ENCODE measurements around the gene NAMPT. TPM values are rescaled to one million over a fixed set of nuclear protein-coding genes. Genes with fewer than 3 reads are reported as not detected.

Gene NAMPT
- total and polyA plus RNA-seq, 8 donors: 24.5 to 127 (median 59.1) TPM

DNA sequence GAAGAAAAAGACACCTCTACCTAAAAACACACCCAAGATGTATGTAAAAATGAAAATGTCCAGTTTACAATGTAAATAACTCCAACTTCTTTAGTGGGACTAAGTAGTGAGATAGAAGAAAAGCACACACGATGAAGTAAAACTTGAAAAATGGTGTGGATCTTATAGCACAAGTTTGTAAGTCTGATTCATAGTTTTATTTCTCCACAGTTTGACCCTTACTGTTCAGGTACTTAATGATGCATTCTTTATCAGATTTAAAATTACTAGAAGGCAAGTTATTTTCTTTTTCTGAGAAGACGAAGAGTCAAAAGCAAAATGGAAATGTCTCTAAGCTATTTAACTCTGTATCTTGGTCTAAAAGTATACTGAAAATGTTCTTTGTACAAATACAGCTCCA lies 6.1 kb downstream of the NAMPT start:
- peaks cover 3 to 8% (median 7%) of the 10 kb centered on the region in 3 donors for H3K36me3 ChIP-seq
- FAIRE-seq (no peak), DNase-seq (no peak), ATAC-seq (no peak)
- no peaks in the 10 kb centered on the region for H3K27me3 ChIP-seq
- TF ChIP-seq, protein P1, sequence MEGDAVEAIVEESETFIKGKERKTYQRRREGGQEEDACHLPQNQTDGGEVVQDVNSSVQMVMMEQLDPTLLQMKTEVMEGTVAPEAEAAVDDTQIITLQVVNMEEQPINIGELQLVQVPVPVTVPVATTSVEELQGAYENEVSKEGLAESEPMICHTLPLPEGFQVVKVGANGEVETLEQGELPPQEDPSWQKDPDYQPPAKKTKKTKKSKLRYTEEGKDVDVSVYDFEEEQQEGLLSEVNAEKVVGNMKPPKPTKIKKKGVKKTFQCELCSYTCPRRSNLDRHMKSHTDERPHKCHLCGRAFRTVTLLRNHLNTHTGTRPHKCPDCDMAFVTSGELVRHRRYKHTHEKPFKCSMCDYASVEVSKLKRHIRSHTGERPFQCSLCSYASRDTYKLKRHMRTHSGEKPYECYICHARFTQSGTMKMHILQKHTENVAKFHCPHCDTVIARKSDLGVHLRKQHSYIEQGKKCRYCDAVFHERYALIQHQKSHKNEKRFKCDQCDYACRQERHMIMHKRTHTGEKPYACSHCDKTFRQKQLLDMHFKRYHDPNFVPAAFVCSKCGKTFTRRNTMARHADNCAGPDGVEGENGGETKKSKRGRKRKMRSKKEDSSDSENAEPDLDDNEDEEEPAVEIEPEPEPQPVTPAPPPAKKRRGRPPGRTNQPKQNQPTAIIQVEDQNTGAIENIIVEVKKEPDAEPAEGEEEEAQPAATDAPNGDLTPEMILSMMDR (IDR thresholded peaks at IDR 0.05): no peak
- 90 to 93% methylated on average over 2 of the region's 2 CpGs for WGBS, 2 donors
- H3K4me1 ChIP-seq: peaks cover 0 to 22% (median 8%) of the 10 kb centered on the region in 3 donors
- intact Hi-C loops (cut with DNase I): no loop called here
- no peaks in the 10 kb centered on the region for H3K9me3 ChIP-seq
- no peak overlapping the region for H3K4me3 ChIP-seq
- H3K27ac ChIP-seq: no peak overlapping the region

DNA sequence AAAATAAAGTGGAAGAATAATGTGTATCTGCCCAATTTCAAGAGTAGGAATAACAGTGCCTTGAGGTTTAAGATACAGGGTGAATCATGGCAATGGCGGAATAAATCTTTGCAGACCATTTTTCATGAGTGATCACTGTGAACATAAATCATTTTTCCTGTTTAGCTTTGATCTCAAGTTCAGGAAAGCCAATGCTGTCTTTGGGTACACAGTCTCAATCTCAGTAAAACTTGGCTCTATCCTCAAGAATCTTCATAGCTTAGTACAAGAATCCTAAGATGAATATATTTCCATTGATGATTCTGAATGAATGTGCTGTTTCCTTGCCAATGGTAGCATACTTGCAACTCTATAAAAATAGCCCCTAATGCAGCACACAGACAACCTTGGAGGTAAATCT lies 6.8 kb downstream of the NAMPT start:
- peaks cover 0 to 18% (median 6%) of the 10 kb centered on the region in 3 donors for H3K4me1 ChIP-seq
- H3K27ac ChIP-seq: no peak overlapping the region
- ATAC-seq: no peak
- H3K36me3 ChIP-seq: peaks cover 3 to 14% (median 7%) of the 10 kb centered on the region in 3 donors
- no peak overlapping the region for H3K4me3 ChIP-seq
- no peak for DNase-seq
- intact Hi-C loops (cut with DNase I): no loop called here
- no peaks in the 10 kb centered on the region for H3K27me3 ChIP-seq
- TF ChIP-seq, protein P1 (IDR thresholded peaks at IDR 0.05): no peak
- no peaks in the 10 kb centered on the region for H3K9me3 ChIP-seq
- FAIRE-seq: no peak
- WGBS, 2 donors: 83 to 89% methylated on average over 1 of the region's 1 CpG

DNA sequence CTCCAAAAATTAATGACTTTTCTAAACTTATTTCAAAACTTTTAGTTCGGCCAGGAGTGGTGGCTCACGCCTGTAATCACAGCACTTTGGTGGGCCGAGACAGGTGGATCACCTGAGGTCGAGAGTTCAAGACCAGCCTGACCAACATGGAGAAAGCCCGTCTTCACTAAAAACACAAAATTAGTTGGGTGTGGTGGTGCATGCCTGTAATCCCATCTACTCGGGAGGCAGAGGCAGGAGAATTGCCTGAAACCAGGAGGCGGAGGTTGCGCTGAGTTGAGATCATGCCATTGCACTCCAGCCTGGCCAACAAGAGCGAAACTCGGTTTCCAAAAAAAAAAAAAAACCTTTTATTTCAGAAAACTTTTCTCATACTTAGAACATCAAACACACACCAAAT lies 8.3 kb downstream of the NAMPT start:
- Histone ChIP-seq H3K4me3 (no peak overlapping the region), H3K4me1 (peaks cover 0 to 11% (median 0%) of the 10 kb centered on the region in 3 donors)

DNA sequence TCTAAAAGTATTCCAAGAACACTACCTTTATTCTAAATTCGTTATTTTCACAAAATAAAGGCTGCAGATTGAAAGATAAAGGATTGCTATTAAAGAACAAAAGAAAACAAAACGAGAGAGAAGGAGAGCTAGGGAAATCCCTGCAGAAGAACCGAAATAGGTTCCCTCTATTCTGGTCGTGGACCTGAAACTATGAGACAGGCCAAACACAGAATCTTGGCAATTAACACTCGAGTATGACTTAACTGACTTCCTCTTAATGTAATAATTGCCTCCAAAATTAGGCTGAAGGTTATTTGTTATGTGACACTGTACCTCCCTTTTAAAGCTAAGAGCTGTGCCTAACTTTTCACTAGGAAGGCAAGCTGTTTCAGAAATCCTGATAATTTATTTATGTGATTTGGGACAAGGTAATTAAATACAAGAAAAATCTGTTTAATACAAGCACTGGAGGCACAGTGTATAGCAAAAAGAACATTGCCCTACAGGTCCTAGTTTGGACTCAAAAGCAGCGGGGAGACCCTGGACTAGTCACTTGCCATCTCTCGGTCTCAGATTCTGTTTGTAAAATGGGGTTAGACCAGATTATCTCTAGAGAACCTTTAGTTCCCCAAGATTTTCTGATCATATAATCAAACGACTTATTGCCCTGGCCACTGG lies 11.6 kb downstream of the NAMPT start:
- H3K36me3 ChIP-seq: peaks cover 3 to 34% (median 12%) of the 10 kb centered on the region in 3 donors
- TF ChIP-seq, protein P1 (IDR thresholded peaks at IDR 0.05): no peak
- H3K4me1 ChIP-seq: peaks cover 0 to 4% (median 3%) of the 10 kb centered on the region in 3 donors
- H3K4me3 ChIP-seq: no peak overlapping the region
- H3K9me3 ChIP-seq: no peaks in the 10 kb centered on the region
- DNase-seq (no peak), ATAC-seq (no peak), FAIRE-seq (no peak)
- H3K27ac ChIP-seq: no peak overlapping the region
- intact Hi-C loops (cut with DNase I): no loop called here
- H3K27me3 ChIP-seq: no peaks in the 10 kb centered on the region
- WGBS, 2 donors: 80% methylated on average over 8 of the region's 8 CpGs

More for the DNA sequence above, 8.3 kb downstream of the NAMPT start:
- FAIRE-seq: no peak
- no peaks in the 10 kb centered on the region for H3K27me3 ChIP-seq
- 93 to 95% methylated on average over 10 of the region's 10 CpGs for WGBS, 2 donors
- no peaks in the 10 kb centered on the region for H3K9me3 ChIP-seq
- intact Hi-C loops (cut with DNase I): no loop called here
- TF ChIP-seq, protein P1 (IDR thresholded peaks at IDR 0.05): no peak
- ATAC-seq: no peak
- peaks cover 3 to 26% (median 7%) of the 10 kb centered on the region in 3 donors for H3K36me3 ChIP-seq
- H3K27ac ChIP-seq: no peak overlapping the region
- DNase-seq: no peak

Data from pancreas (tissue), 10 donors.